Nasal cavity respiratory epithelium epithelial cell of viscerocranial mucosa (primary cell): Measurements from ENCODE around the gene KTN1. TPM values are rescaled to one million over a fixed set of nuclear protein-coding genes. Genes with fewer than 3 reads are reported as not detected.

Experiments used
- total RNA-seq: library from RNA; depleted of rRNA; stranded (reverse); fragments of >200 nt; gene quantifications from 2 replicates; pipeline ENCODE4 v1.2.3, GENCODE V29; 2014

KTN1 gene, protein sequence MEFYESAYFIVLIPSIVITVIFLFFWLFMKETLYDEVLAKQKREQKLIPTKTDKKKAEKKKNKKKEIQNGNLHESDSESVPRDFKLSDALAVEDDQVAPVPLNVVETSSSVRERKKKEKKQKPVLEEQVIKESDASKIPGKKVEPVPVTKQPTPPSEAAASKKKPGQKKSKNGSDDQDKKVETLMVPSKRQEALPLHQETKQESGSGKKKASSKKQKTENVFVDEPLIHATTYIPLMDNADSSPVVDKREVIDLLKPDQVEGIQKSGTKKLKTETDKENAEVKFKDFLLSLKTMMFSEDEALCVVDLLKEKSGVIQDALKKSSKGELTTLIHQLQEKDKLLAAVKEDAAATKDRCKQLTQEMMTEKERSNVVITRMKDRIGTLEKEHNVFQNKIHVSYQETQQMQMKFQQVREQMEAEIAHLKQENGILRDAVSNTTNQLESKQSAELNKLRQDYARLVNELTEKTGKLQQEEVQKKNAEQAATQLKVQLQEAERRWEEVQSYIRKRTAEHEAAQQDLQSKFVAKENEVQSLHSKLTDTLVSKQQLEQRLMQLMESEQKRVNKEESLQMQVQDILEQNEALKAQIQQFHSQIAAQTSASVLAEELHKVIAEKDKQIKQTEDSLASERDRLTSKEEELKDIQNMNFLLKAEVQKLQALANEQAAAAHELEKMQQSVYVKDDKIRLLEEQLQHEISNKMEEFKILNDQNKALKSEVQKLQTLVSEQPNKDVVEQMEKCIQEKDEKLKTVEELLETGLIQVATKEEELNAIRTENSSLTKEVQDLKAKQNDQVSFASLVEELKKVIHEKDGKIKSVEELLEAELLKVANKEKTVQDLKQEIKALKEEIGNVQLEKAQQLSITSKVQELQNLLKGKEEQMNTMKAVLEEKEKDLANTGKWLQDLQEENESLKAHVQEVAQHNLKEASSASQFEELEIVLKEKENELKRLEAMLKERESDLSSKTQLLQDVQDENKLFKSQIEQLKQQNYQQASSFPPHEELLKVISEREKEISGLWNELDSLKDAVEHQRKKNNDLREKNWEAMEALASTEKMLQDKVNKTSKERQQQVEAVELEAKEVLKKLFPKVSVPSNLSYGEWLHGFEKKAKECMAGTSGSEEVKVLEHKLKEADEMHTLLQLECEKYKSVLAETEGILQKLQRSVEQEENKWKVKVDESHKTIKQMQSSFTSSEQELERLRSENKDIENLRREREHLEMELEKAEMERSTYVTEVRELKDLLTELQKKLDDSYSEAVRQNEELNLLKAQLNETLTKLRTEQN (N-terminal part only)
- 200 and 239 TPM in 2 replicates for total RNA-seq

DNA sequence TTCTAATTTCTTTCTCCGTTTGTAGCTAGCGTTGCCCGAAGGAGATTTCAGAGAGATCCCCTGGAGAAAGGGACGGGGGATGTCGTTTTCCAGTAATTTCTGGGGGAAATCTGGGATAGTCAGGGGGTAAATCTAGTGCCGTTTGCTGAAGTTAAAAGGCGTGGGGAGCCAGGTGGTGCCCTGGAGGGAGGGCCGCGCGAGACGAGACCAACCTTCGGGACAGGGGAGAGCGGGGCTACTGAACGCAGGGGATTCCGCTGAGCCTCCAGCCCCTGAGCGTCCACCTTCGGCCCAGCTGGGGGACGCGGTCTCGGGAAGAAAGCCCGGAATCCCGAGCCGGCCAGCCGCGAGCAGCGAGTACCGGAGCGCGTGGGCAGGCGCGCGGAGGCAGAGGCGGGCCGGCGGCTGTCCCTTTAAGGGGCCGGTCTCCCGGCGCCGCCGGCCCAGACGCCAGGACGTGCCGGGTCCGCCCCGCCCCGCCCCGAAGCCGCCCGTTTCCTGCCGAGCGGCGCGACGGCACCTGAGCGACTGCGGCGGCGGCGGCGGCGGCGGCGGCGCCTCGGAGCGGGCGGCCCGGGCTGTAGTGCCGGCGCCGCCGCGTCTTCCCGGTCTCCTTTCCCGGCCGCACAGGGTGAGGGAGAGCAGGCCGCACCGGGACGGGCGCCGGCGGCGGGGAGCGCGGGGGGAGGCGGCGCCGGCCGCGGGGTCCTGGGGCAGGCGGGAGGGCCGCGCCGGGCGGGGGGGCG lies at the start of gene KTN1:
TSS of gene KTN1 (plus strand) at position 484 of the 746 bp plus-strand sequence. CDS start 31,842 bp downstream, outside the sequence.

Other genes with a start within 250 kb of the KTN1 start
- gene ATG14, start 168.4 kb upstream of the KTN1 start, total RNA-seq = 9.9 and 15.9 TPM in 2 replicates
- not detected in 2 replicates for gene TBPL2, start 139.6 kb upstream of the KTN1 start, total RNA-seq